GM12878 (cell line): Measurements from ENCODE around the gene LTBP3. TPM values are rescaled to one million over a fixed set of nuclear protein-coding genes. Genes with fewer than 3 reads are reported as not detected.
A peak's percentile ranks its signal among the peaks of the same experiment; 100 is the strongest.

ENCODE experiments used
- ASH2L ChIP-seq: fragments of 300-600, 200-600 bp; sonication (generic); IDR thresholded peaks from 2 replicates; pipeline ENCODE4 v1.6.1; 2017; ENCODE audit warnings: low read depth, mild to moderate bottlenecking, borderline replicate concordance
- BMI1 ChIP-seq: fragments of 450-650 bp; IDR thresholded peaks from 2 replicates; pipeline ENCODE4 v1.6.1; 2016; ENCODE audit warnings: mild to moderate bottlenecking, moderate library complexity, borderline replicate concordance
- CHD2 ChIP-seq: IDR thresholded peaks from 2 replicates; pipeline ENCODE4 v1.6.1; 2011; ENCODE audit warnings: low read depth, low read length, improper control_type of control experiment, borderline replicate concordance
- CREM ChIP-seq: IDR thresholded peaks from 2 replicates; pipeline ENCODE4 v1.6.1; 2014; ENCODE audit warnings: antibody characterized with exemption, low read depth
- ESRRA ChIP-seq: IDR thresholded peaks from 2 replicates; pipeline ENCODE4 v1.6.1; 2012; ENCODE audit warnings: mild to moderate bottlenecking, low read length, improper control_type of control experiment
- IKZF1 ChIP-seq: fragments of 450-650 bp; conservative IDR thresholded peaks from 2 replicates; pipeline ENCODE4 v1.6.1; 2017; ENCODE audit warnings: antibody characterized with exemption, mild to moderate bottlenecking
- IKZF2 ChIP-seq, 2 experiments: fragments of 450-650 bp; IDR thresholded peaks; 2 replicates each; pipeline ENCODE4 v1.6.1; 2017; ENCODE audit warnings: mild to moderate bottlenecking in 2 of 2, moderate library complexity in 2 of 2
- IRF4 ChIP-seq: IDR thresholded peaks from 2 replicates; pipeline ENCODE4 v1.6.1; 2011; ENCODE audit warnings: low read depth, low read length
- JUND ChIP-seq: IDR thresholded peaks from 2 replicates; pipeline ENCODE4 v1.6.1; 2012; ENCODE audit warnings: low read depth, mild to moderate bottlenecking, low read length, improper control_type of control experiment, moderate library complexity
- LARP7 ChIP-seq: fragments of 450-650 bp; IDR thresholded peaks from 2 replicates; pipeline ENCODE4 v1.6.1; 2017; ENCODE audit warnings: mild to moderate bottlenecking
- MTA2 ChIP-seq: fragments of 450-650 bp; IDR thresholded peaks from 2 replicates; pipeline ENCODE4 v1.6.1; 2016; ENCODE audit warnings: low read depth, mild to moderate bottlenecking, moderate library complexity
- MYB ChIP-seq: fragments of 150-350 bp; IDR thresholded peaks from 2 replicates; pipeline ENCODE4 v1.6.1; 2014; ENCODE audit warnings: mild to moderate bottlenecking, low read depth, low read length, borderline replicate concordance
- NBN ChIP-seq: fragments of 450-650 bp; IDR thresholded peaks from 2 replicates; pipeline ENCODE4 v1.6.1; 2016
- PBX3 ChIP-seq: IDR thresholded peaks from 2 replicates; pipeline ENCODE4 v1.6.1; 2011; ENCODE audit warnings: mild to moderate bottlenecking, low read depth, low read length, moderate library complexity; ENCODE audit not compliant: insufficient replicate concordance
- POLR2AphosphoS2 ChIP-seq: IDR thresholded peaks from 2 replicates; pipeline ENCODE4 v1.6.1; 2011; ENCODE audit warnings: low read depth, mild to moderate bottlenecking, low read length, improper control_type of control experiment, moderate library complexity
- POLR2AphosphoS5 ChIP-seq: IDR thresholded peaks from 2 replicates; pipeline ENCODE4 v1.6.1; 2011; ENCODE audit warnings: mild to moderate bottlenecking, low read length, inconsistent platforms
- POU2F2 ChIP-seq: IDR thresholded peaks from 3 replicates; pipeline ENCODE4 v1.6.1; 2011; ENCODE audit warnings: low read depth, mild to moderate bottlenecking, low read length, borderline replicate concordance
- PRDM15 ChIP-seq: fragments of 450-650 bp; formaldehyde crosslinking; IDR thresholded peaks from 2 replicates; pipeline ENCODE4 v1.4.0; 2020; ENCODE audit warnings: mild to moderate bottlenecking, moderate library complexity
- RBBP5 ChIP-seq: fragments of 200-600 bp; sonication (generic); conservative IDR thresholded peaks from 2 replicates; pipeline ENCODE4 v1.6.1; 2016
- RELA ChIP-seq: fragments of 450-650 bp; IDR thresholded peaks from 2 replicates; pipeline ENCODE4 v1.8.0; 2014; ENCODE audit warnings: borderline replicate concordance; ENCODE audit not compliant: partially characterized antibody
- RFX5 ChIP-seq: IDR thresholded peaks from 2 replicates; pipeline ENCODE4 v1.6.1; 2011; ENCODE audit warnings: low read depth, low read length, improper control_type of control experiment
- RUNX3 ChIP-seq: IDR thresholded peaks from 2 replicates; pipeline ENCODE4 v1.6.1; 2012; ENCODE audit warnings: low read length, inconsistent platforms
- SIN3A ChIP-seq: IDR thresholded peaks from 2 replicates; pipeline ENCODE4 v1.6.1; 2012; ENCODE audit warnings: low read depth, low read length, improper control_type of control experiment
- SMAD1 ChIP-seq: fragments of 450-650 bp; IDR thresholded peaks from 2 replicates; pipeline ENCODE4 v1.6.1; 2018; ENCODE audit warnings: mild to moderate bottlenecking, low read depth; ENCODE audit not compliant: partially characterized antibody
- SPI1 ChIP-seq: IDR thresholded peaks from 2 replicates; pipeline ENCODE4 v1.6.1; 2011; ENCODE audit warnings: low read depth, mild to moderate bottlenecking, low read length, moderate library complexity, borderline replicate concordance; ENCODE audit not compliant: insufficient read depth
- TARDBP ChIP-seq: IDR thresholded peaks from 2 replicates; pipeline ENCODE4 v1.6.1; 2016; ENCODE audit warnings: borderline replicate concordance
- TCF12 ChIP-seq: IDR thresholded peaks from 2 replicates; pipeline ENCODE4 v1.6.1; 2011; ENCODE audit warnings: low read depth, mild to moderate bottlenecking, low read length
- YBX1 ChIP-seq: fragments of 450-650 bp; IDR thresholded peaks from 2 replicates; pipeline ENCODE4 v1.6.1; 2016; ENCODE audit warnings: antibody characterized with exemption
- ZNF207 ChIP-seq: fragments of 450-650 bp; IDR thresholded peaks from 2 replicates; pipeline ENCODE4 v1.6.1; 2014; ENCODE audit warnings: antibody characterized with exemption, mild to moderate bottlenecking, borderline replicate concordance
- ZZZ3 ChIP-seq: IDR thresholded peaks from 2 replicates; pipeline ENCODE4 v1.6.1; 2011; ENCODE audit warnings: low read depth; ENCODE audit not compliant: control insufficient read depth, insufficient read length
- polyA plus RNA-seq, 11 experiments: library from polyadenylated mRNA; depleted of rRNA in 4 of 11; unstranded in 6 of 11; stranded (reverse) in 5 of 11; fragments of >200 nt; fragmentation: Nextera tagmentation in 4 of 11; fragmentation: Illumina TruSeq in 1 of 11; extraction: Ambion mirVana in 4 of 11; extraction: Trizol in 1 of 11; gene quantifications; 1 replicate in 1 of 11; 2 replicates in 10 of 11; pipeline versions ENCODE4 v1.2.1 to v1.2.3, GENCODE V29; 2011 to 2016; ENCODE audit warnings: inconsistent platforms in 2 of 11, missing spikeins in 2 of 11, low read depth in 1 of 11
- total RNA-seq, 4 experiments: library from RNA; depleted of rRNA in 3 of 4; stranded (reverse); fragments of >200 nt in 3 of 4; fragmentation: Illumina TruSeq in 1 of 4; extraction: Trizol in 1 of 4; gene quantifications; 2 replicates each; pipeline versions ENCODE4 v1.2.1 to v1.2.3, GENCODE V29; 2013 to 2021

The LTBP3 gene
- total and polyA plus RNA-seq, 10 of the 15 experiments (the other 5 are each of a cell fraction or from before 2014, with no cell fraction given) = 2.2 to 12.2 (median 6.2) TPM; not detected in 2

- 0 out of 2 replicates have a peak, but pooled peaks have one; percentile 2 for TF ChIP-seq SIN3A
- TF ChIP-seq CHD2 = no peak
- peak; percentile 35; the same call in 1 of the 3 replicates for TF ChIP-seq POU2F2
- TF ChIP-seq MYB = no peak
- TF ChIP-seq ESRRA = no peak
- no peak for TF ChIP-seq ZZZ3
- no peak for TF ChIP-seq NBN
- TF ChIP-seq ZNF207 = no peak
- no peak for TF ChIP-seq IKZF1
- no peak for TF ChIP-seq IKZF2 (IDR thresholded peaks at IDR 0.05)
- 0 out of 2 replicates have a peak, but pooled peaks have one; percentile 1 for TF ChIP-seq SPI1
- no peak for TF ChIP-seq MTA2
- no peak for TF ChIP-seq LARP7
- no peak for TF ChIP-seq RBBP5
- TF ChIP-seq CREM = no peak
- peak; percentile 58 for TF ChIP-seq POLR2AphosphoS5
- TF ChIP-seq JUND = no peak
- TF ChIP-seq RELA = no peak
- TF ChIP-seq ASH2L = no peak
- no peak for TF ChIP-seq SMAD1
- TF ChIP-seq PBX3 = no peak
- TF ChIP-seq TCF12 = no peak
- TF ChIP-seq RUNX3 = no peak
- TF ChIP-seq PRDM15 (CRISPR knock-in tag) = no peak
- TF ChIP-seq TARDBP = no peak
- no peak for TF ChIP-seq RFX5
- peak; percentile 57; the same call in 1 of the 2 replicates for TF ChIP-seq POLR2AphosphoS2
- no peak for TF ChIP-seq IRF4
- TF ChIP-seq BMI1 = no peak
- no peak for TF ChIP-seq YBX1
Measured at GRCh38 chr11:65498042-65498726, 60.0 kb downstream of the LTBP3 start (continued).
